Mesendoderm (in vitro differentiated cells): ENCODE results near the gene RPS5.

Experiments used
- DNase-seq: peaks from one replicate; pipeline ENCODE4 v3.0.0; 2013
- H2AK5ac ChIP-seq: 2 replicates; pipeline ENCODE4 v1.6.1; 2013; ENCODE audit warnings: low read length, inconsistent platforms
- H2BK120ac ChIP-seq: 2 replicates; pipeline ENCODE4 v1.6.1; 2013; ENCODE audit warnings: low read depth, mild to moderate bottlenecking, low read length, moderate library complexity, mixed read lengths
- H2BK15ac ChIP-seq: replicated peaks from 2 replicates; pipeline ENCODE4 v1.6.1; 2013; ENCODE audit warnings: low read depth, mild to moderate bottlenecking, moderate library complexity
- H2BK5ac ChIP-seq: 2 replicates; pipeline ENCODE4 v1.6.1; 2013; ENCODE audit warnings: low read length, inconsistent platforms
- H3K18ac ChIP-seq: 2 replicates; pipeline ENCODE4 v1.6.1; 2013; ENCODE audit warnings: mild to moderate bottlenecking, low read length, mixed read lengths
- H3K23ac ChIP-seq: one replicate; pipeline ENCODE4 v1.6.1; 2013; ENCODE audit warnings: low read length
- H3K27ac ChIP-seq: 2 replicates; pipeline ENCODE4 v1.5.1; 2013; ENCODE audit warnings: low read depth, mild to moderate bottlenecking, inconsistent platforms, low read length, moderate library complexity
- H3K27me3 ChIP-seq: 2 replicates; pipeline ENCODE4 v1.6.1; 2013; ENCODE audit warnings: low read length, control low read depth, mild to moderate bottlenecking, inconsistent platforms; ENCODE audit not compliant: insufficient read depth, poor library complexity
- H3K36me3 ChIP-seq: 2 replicates; pipeline ENCODE4 v1.6.1; 2013; ENCODE audit warnings: low read length, inconsistent platforms; ENCODE audit not compliant: control insufficient read depth, insufficient read depth
- H3K4ac ChIP-seq: one replicate; pipeline ENCODE4 v1.6.1; 2013; ENCODE audit warnings: low read depth, mild to moderate bottlenecking, low read length, moderate library complexity
- H3K4me1 ChIP-seq: 2 replicates; pipeline ENCODE4 v1.6.1; 2013; ENCODE audit warnings: low read depth, low read length, inconsistent platforms; ENCODE audit not compliant: control insufficient read depth
- H3K4me2 ChIP-seq: 2 replicates; pipeline ENCODE4 v1.6.1; 2013; ENCODE audit warnings: low read length
- H3K4me3 ChIP-seq: 2 replicates; pipeline ENCODE4 v1.5.1; 2013; ENCODE audit warnings: mild to moderate bottlenecking, low read length
- H3K56ac ChIP-seq: one replicate; pipeline ENCODE4 v1.6.1; 2013; ENCODE audit warnings: low read length
- H3K79me1 ChIP-seq: 2 replicates; pipeline ENCODE4 v1.6.1; 2013; ENCODE audit warnings: low read length, inconsistent platforms
- H3K79me2 ChIP-seq: 2 replicates; pipeline ENCODE4 v1.6.1; 2013; ENCODE audit warnings: mild to moderate bottlenecking, low read length; ENCODE audit not compliant: control insufficient read depth, insufficient read depth
- H3K9ac ChIP-seq: 2 replicates; pipeline ENCODE4 v1.6.1; 2013; ENCODE audit warnings: low read length, inconsistent platforms
- H4K5ac ChIP-seq: one replicate; pipeline ENCODE4 v1.6.1; 2013; ENCODE audit warnings: low read length
- H4K8ac ChIP-seq: one replicate; pipeline ENCODE4 v1.6.1; 2013; ENCODE audit warnings: low read depth, mild to moderate bottlenecking, control low read depth, low read length, moderate library complexity
- WGBS: extraction: QIAGEN DNeasy Blood & Tissue Kit; methylation state at CpG from one replicate; pipeline ENCODE4 v1.1.7; 2013; ENCODE audit warnings: low lambda C conversion rate, missing lambda C conversion rate; ENCODE audit not compliant: insufficient coverage; ENCODE audit errors: extremely low coverage; 5-methylcytosine and 5-hydroxymethylcytosine counted together

RPS5 gene

DNA sequence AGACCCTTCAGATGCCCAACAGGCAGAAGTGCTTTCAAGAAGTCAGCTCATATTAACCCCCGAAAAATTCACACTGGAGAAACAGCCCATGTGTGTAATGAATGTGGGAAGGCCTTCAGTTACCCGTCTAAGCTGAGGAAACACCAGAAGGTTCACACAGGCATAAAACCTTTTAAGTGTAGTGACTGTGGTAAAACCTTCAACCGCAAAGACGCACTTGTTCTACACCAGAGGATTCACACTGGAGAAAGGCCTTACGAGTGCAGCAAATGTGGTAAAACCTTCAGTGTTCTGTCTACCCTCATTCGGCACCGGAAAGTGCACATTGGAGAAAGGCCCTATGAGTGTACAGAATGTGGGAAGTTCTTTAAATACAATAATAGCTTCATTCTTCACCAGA lies 30.0 kb downstream of the RPS5 start:
- H3K23ac ChIP-seq: no peak overlapping the region
- no peak overlapping the region for H3K27ac ChIP-seq
- no peak overlapping the region for H2AK5ac ChIP-seq
- H2BK5ac ChIP-seq: no peak overlapping the region
- H3K4me2 ChIP-seq: no peak overlapping the region
- no peak overlapping the region for H2BK15ac ChIP-seq
- WGBS: no CpG with 5 or more reads among the region's 7 CpGs
- no peak overlapping the region for H3K4me3 ChIP-seq
- H4K8ac ChIP-seq: no peak overlapping the region
- DNase-seq: no peak
- H3K4me1 ChIP-seq: no peaks in the 10 kb centered on the region
- H3K9ac ChIP-seq: no peak overlapping the region
- no peak overlapping the region for H3K4ac ChIP-seq
- H3K27me3 ChIP-seq: no peaks in the 10 kb centered on the region
- no peak overlapping the region for H2BK120ac ChIP-seq
- H3K79me2 ChIP-seq: no peaks in the 10 kb centered on the region
- H3K79me1 ChIP-seq: no peaks in the 10 kb centered on the region
- no peaks in the 10 kb centered on the region for H3K36me3 ChIP-seq
- no peak overlapping the region for H4K5ac ChIP-seq
- no peak overlapping the region for H3K18ac ChIP-seq
- no peak overlapping the region for H3K56ac ChIP-seq

GRCh38 chr19:58428617-58429016 lies 41.5 kb downstream of the RPS5 start:
- Histone ChIP-seq H2BK15ac (no peak overlapping the region), H3K4me1 (no peaks in the 10 kb centered on the region), H4K8ac (no peak overlapping the region), H3K9ac (no peak overlapping the region), H3K27ac (no peak overlapping the region), H2AK5ac (no peak overlapping the region), H4K5ac (no peak overlapping the region), H3K27me3 (no peaks in the 10 kb centered on the region), H3K79me1 (no peaks in the 10 kb centered on the region), H2BK120ac (no peak overlapping the region), H3K4ac (no peak overlapping the region), H3K4me2 (no peak overlapping the region), H3K4me3 (no peak overlapping the region), H2BK5ac (no peak overlapping the region), H3K56ac (no peak overlapping the region), H3K79me2 (no peaks in the 10 kb centered on the region), H3K18ac (no peak overlapping the region), H3K36me3 (peaks cover under 1% of the 10 kb centered on the region), H3K23ac (no peak overlapping the region)
- no peak for DNase-seq
- no CpG with 5 or more reads among the region's 1 CpG for WGBS

GRCh38 chr19:58429745-58430144 lies 42.7 kb downstream of the RPS5 start:
- Histone ChIP-seq H3K4me1 (no peaks in the 10 kb centered on the region), H4K8ac (no peak overlapping the region), H3K56ac (no peak overlapping the region), H3K4me2 (no peak overlapping the region), H3K36me3 (peaks cover 9% of the 10 kb centered on the region), H3K4me3 (peak overlapping the region; percentile 2), H3K9ac (no peak overlapping the region), H2AK5ac (no peak overlapping the region), H3K79me1 (no peaks in the 10 kb centered on the region), H3K23ac (no peak overlapping the region), H3K18ac (no peak overlapping the region), H3K27me3 (no peaks in the 10 kb centered on the region), H4K5ac (no peak overlapping the region), H3K27ac (no peak overlapping the region), H3K4ac (no peak overlapping the region), H2BK120ac (no peak overlapping the region), H2BK15ac (no peak overlapping the region), H3K79me2 (no peaks in the 10 kb centered on the region), H2BK5ac (no peak overlapping the region)
- no peak for DNase-seq

DNA sequence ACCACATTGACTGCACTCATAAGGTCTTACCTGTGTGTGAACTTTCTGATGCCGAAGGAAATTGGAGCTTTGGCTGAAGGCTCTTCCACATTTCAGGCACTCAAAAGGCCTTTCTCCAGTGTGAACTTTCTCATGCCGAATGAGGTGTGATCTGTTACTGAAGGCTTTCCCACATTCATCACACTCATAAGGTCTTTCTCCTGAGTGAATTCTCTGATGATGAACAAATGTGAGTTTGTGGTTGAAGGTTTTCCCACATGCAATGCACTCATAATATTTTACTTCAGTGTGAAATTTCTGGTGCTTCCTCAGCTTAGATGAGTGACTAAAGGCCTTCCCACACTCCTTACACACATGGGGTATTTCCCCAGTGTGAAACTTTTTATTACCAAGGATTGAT lies 47.1 kb downstream of the RPS5 start:
- H3K23ac ChIP-seq: no peak overlapping the region
- no peak overlapping the region for H3K4ac ChIP-seq
- H3K27me3 ChIP-seq: no peaks in the 10 kb centered on the region
- no peak overlapping the region for H4K8ac ChIP-seq
- no peak overlapping the region for H2AK5ac ChIP-seq
- H4K5ac ChIP-seq: no peak overlapping the region
- H3K18ac ChIP-seq: no peak overlapping the region
- no peak overlapping the region for H3K4me2 ChIP-seq
- no peaks in the 10 kb centered on the region for H3K79me1 ChIP-seq
- no peak overlapping the region for H3K9ac ChIP-seq
- no peaks in the 10 kb centered on the region for H3K79me2 ChIP-seq
- H3K4me3 ChIP-seq: peak overlapping the region; percentile 37
- no peak overlapping the region for H3K27ac ChIP-seq
- no peak overlapping the region for H2BK120ac ChIP-seq
- WGBS: no CpG with 5 or more reads among the region's 2 CpGs
- no peak overlapping the region for H3K56ac ChIP-seq
- H3K36me3 ChIP-seq: peaks cover 11% of the 10 kb centered on the region
- H2BK15ac ChIP-seq: no peak overlapping the region
- no peaks in the 10 kb centered on the region for H3K4me1 ChIP-seq
- no peak for DNase-seq
- H2BK5ac ChIP-seq: no peak overlapping the region

GRCh38 chr19:58439576-58440554 lies 52.8 kb downstream of the RPS5 start, which contains the start of gene ZNF132:
TSS of gene ZNF132 (minus strand) at chr19:58440153. CDS start at chr19:58439821, 332 bp downstream.
- peak; percentile 100 for DNase-seq
- Histone ChIP-seq H3K23ac (no peak within 1 kb of the TSS), H3K4ac (no peak within 1 kb of the TSS), H3K18ac (no peak within 1 kb of the TSS), H3K4me1 (no peaks in the 10 kb centered on the region), H3K56ac (peak within 1 kb of the TSS; percentile 90), H3K36me3 (peaks cover under 1% of the 10 kb centered on the region), H2AK5ac (no peak within 1 kb of the TSS), H3K9ac (peak within 1 kb of the TSS; percentile 74), H3K79me2 (no peaks in the 10 kb centered on the region), H2BK15ac (no peak within 1 kb of the TSS), H2BK5ac (no peak within 1 kb of the TSS), H3K4me3 (peak within 1 kb of the TSS; percentile 71), H4K8ac (peak within 1 kb of the TSS; percentile 41), H3K79me1 (no peaks in the 10 kb centered on the region), H4K5ac (no peak within 1 kb of the TSS), H3K4me2 (peak within 1 kb of the TSS; percentile 75), H2BK120ac (no peak within 1 kb of the TSS), H3K27ac (no peak within 1 kb of the TSS), H3K27me3 (no peaks in the 10 kb centered on the region)
- no CpG with 5 or more reads among the region's 59 CpGs for WGBS
